ENCODE data around the gene SGO1. TPM values are rescaled to one million over a fixed set of nuclear protein-coding genes. Genes with fewer than 3 reads are reported as not detected.
"Not testable (repeated sequence)": the region's sequence is repeated elsewhere in the genome, so short reads cannot be mapped to it uniquely, and the experiment has no call there.

Gene SGO1
- 10 to 100 TPM in 2 of 8 experiments, 1 to 10 TPM in 3, under 1 TPM in 3; 0.43 to 15.8 (median 1.4) TPM for total RNA-seq

GRCh38 chr3:20185679-20186599 is at the start of gene SGO1:
Gene SGO1, minus strand, starts transcription at chr3:20186206. Its CDS starts 2,179 bp downstream, at chr3:20184027.
- 0 to 1% (median 0%) methylated on average over 1 to 36 of the region's 65 CpGs; no CpG with 5 or more reads in 1 of the 10 experiments for WGBS, 10 experiments
- H3K27ac ChIP-seq = peak within 1 kb of the TSS; percentile 55 to 86

GRCh38 chr3:20235796-20236195 is 49.8 kb upstream of the SGO1 start:
- in situ Hi-C loops (cut with MboI; ENCODE audit: low pct_unique_long_range_greater_than_20kb in 2 of 9, low sequenced_read_pairs in 9 of 9, unreplicated experiment in 9 of 9) = no loop called here
- WGBS, 10 experiments = 60 to 81% (median 80%) methylated on average over 1 to 6 of the region's 7 CpGs; no CpG with 5 or more reads in 7 of the 10 experiments
- Histone ChIP-seq H3K27ac (no peak overlapping the region), H3K4me3 (no peak overlapping the region), H3K4me1 (replicated peaks in 1 of 2) (no peaks in the 10 kb centered on the region)
- ATAC-seq (replicated peaks in 6 of 8) = no peak

More at GRCh38 chr3:20185679-20186599, at the start of gene SGO1:
- peak; percentile 96 to 100 (median 99) for ATAC-seq (replicated peaks in 6 of 8)
- in situ Hi-C loops (cut with MboI; ENCODE audit: low pct_unique_long_range_greater_than_20kb in 2 of 9, low sequenced_read_pairs in 9 of 9, unreplicated experiment in 9 of 9) = no loop called here
- peak within 1 kb of the TSS; percentile 60 to 87 (median 69) for H3K4me3 ChIP-seq
- peaks cover 7 to 12% of the 10 kb centered on the region in 2 donors for H3K4me1 ChIP-seq (replicated peaks in 1 of 2)

GRCh38 chr3:20232906-20233780 is 47.1 kb upstream of the SGO1 start:
- in situ Hi-C loops (cut with MboI; ENCODE audit: low pct_unique_long_range_greater_than_20kb in 2 of 9, low sequenced_read_pairs in 9 of 9, unreplicated experiment in 9 of 9) = no loop called here
- H3K4me1 ChIP-seq (replicated peaks in 1 of 2) = no peaks in the 10 kb centered on the region
- no peak overlapping the region for H3K4me3 ChIP-seq
- H3K27ac ChIP-seq = no peak overlapping the region
- ATAC-seq (replicated peaks in 6 of 8) = no peak
- WGBS, 10 experiments = 0 to 100% (median 75%) methylated on average over 1 to 2 of the region's 2 CpGs

- in situ Hi-C loops (cut with MboI; ENCODE audit: low pct_unique_long_range_greater_than_20kb in 2 of 9, low sequenced_read_pairs in 9 of 9, unreplicated experiment in 9 of 9) = no loop called here
- no peak for ATAC-seq (replicated peaks in 6 of 8)
- Histone ChIP-seq H3K4me3 (no peak overlapping the region), H3K27ac (no peak overlapping the region), H3K4me1 (replicated peaks in 1 of 2) (no peaks in the 10 kb centered on the region)
- WGBS, 10 experiments = 0 to 100% (median 67%) methylated on average over 1 of the region's 1 CpG; no CpG with 5 or more reads in 1 of the 10 experiments
Measured at GRCh38 chr3:20230954-20231353, 44.9 kb upstream of the SGO1 start.

- ATAC-seq (replicated peaks in 6 of 8) = peak in 6 of 8 experiments; percentile 36 to 83 (median 64)
- Histone ChIP-seq H3K4me1 (replicated peaks in 1 of 2) (peaks cover 0 to 5% of the 10 kb centered on the region in 2 donors), H3K4me3 (no peak overlapping the region), H3K27ac (no peak overlapping the region)
- in situ Hi-C loops (cut with MboI; ENCODE audit: low pct_unique_long_range_greater_than_20kb in 2 of 9, low sequenced_read_pairs in 9 of 9, unreplicated experiment in 9 of 9) = no loop called here
- 0 to 60% (median 34%) methylated on average over 1 to 2 of the region's 2 CpGs; no CpG with 5 or more reads in 4 of the 10 experiments for WGBS, 10 experiments
Measured at GRCh38 chr3:20225769-20226168, 39.8 kb upstream of the SGO1 start.

GRCh38 chr3:20222274-20222673 is 36.3 kb upstream of the SGO1 start:
- H3K27ac ChIP-seq = no peak overlapping the region
- peaks cover 0 to 5% of the 10 kb centered on the region in 2 donors for H3K4me1 ChIP-seq (replicated peaks in 1 of 2)
- in situ Hi-C loops (cut with MboI; ENCODE audit: low pct_unique_long_range_greater_than_20kb in 2 of 9, low sequenced_read_pairs in 9 of 9, unreplicated experiment in 9 of 9) = no loop called here
- H3K4me3 ChIP-seq = no peak overlapping the region
- peak in 5 of 8 experiments; percentile 77 to 98 (median 83) for ATAC-seq (replicated peaks in 6 of 8)
- WGBS, 10 experiments = 0 to 35% (median 5%) methylated on average over 1 to 2 of the region's 2 CpGs; no CpG with 5 or more reads in 2 of the 10 experiments

GRCh38 chr3:20218215-20218614 is 32.2 kb upstream of the SGO1 start:
- 0 to 90% (median 0%) methylated on average over 1 to 3 of the region's 3 CpGs; no CpG with 5 or more reads in 5 of the 10 experiments for WGBS, 10 experiments
- Histone ChIP-seq H3K4me1 (replicated peaks in 1 of 2) (peaks cover 0 to 5% of the 10 kb centered on the region in 2 donors), H3K4me3 (no peak overlapping the region), H3K27ac (no peak overlapping the region)
- in situ Hi-C loops (cut with MboI; ENCODE audit: low pct_unique_long_range_greater_than_20kb in 2 of 9, low sequenced_read_pairs in 9 of 9, unreplicated experiment in 9 of 9) = no loop called here
- peak in 1 of 8 experiments; percentile 82 for ATAC-seq (replicated peaks in 6 of 8)

GRCh38 chr3:20215636-20216035 is 29.6 kb upstream of the SGO1 start:
- 23 to 92% (median 79%) methylated on average over 3 to 4 of the region's 4 CpGs for WGBS, 10 experiments
- Histone ChIP-seq H3K4me3 (no peak overlapping the region), H3K4me1 (replicated peaks in 1 of 2) (no peaks in the 10 kb centered on the region), H3K27ac (no peak overlapping the region)
- no peak for ATAC-seq (replicated peaks in 6 of 8)
- in situ Hi-C loops (cut with MboI; ENCODE audit: low pct_unique_long_range_greater_than_20kb in 2 of 9, low sequenced_read_pairs in 9 of 9, unreplicated experiment in 9 of 9) = no loop called here

- H3K27ac ChIP-seq; H3K4me1 ChIP-seq (replicated peaks in 1 of 2); H3K4me3 ChIP-seq; ATAC-seq (replicated peaks in 6 of 8); in situ Hi-C loops (cut with MboI; ENCODE audit: low pct_unique_long_range_greater_than_20kb in 2 of 9, low sequenced_read_pairs in 9 of 9, unreplicated experiment in 9 of 9): not testable (repeated sequence)
- WGBS, 10 experiments = 0 to 89% (median 66%) methylated on average over 1 of the region's 1 CpG; no CpG with 5 or more reads in 4 of the 10 experiments
Measured at GRCh38 chr3:20213491-20213890, 27.5 kb upstream of the SGO1 start.

GRCh38 chr3:20207945-20208344 is 21.9 kb upstream of the SGO1 start:
- in situ Hi-C loops (cut with MboI; ENCODE audit: low pct_unique_long_range_greater_than_20kb in 2 of 9, low sequenced_read_pairs in 9 of 9, unreplicated experiment in 9 of 9); H3K27ac ChIP-seq; H3K4me3 ChIP-seq; H3K4me1 ChIP-seq (replicated peaks in 1 of 2): not testable (repeated sequence)
- 26 to 100% (median 69%) methylated on average over 1 to 2 of the region's 2 CpGs; no CpG with 5 or more reads in 1 of the 10 experiments for WGBS, 10 experiments
- peak in 2 of 8 experiments; percentile 70 to 73 for ATAC-seq (replicated peaks in 6 of 8)

GRCh38 chr3:20205898-20206297 is 19.9 kb upstream of the SGO1 start:
- H3K4me1 ChIP-seq (replicated peaks in 1 of 2); H3K27ac ChIP-seq; H3K4me3 ChIP-seq; ATAC-seq (replicated peaks in 6 of 8); in situ Hi-C loops (cut with MboI; ENCODE audit: low pct_unique_long_range_greater_than_20kb in 2 of 9, low sequenced_read_pairs in 9 of 9, unreplicated experiment in 9 of 9): not testable (repeated sequence)

- ATAC-seq (replicated peaks in 6 of 8) = no peak
Measured at GRCh38 chr3:20201143-20201542, 15.1 kb upstream of the SGO1 start.

GRCh38 chr3:20197775-20198174 is 11.8 kb upstream of the SGO1 start:
- no peak overlapping the region for H3K4me3 ChIP-seq
- WGBS, 10 experiments = 65 to 100% (median 94%) methylated on average over 2 to 3 of the region's 3 CpGs; no CpG with 5 or more reads in 2 of the 10 experiments
- ATAC-seq (replicated peaks in 6 of 8) = no peak
- in situ Hi-C loops (cut with MboI; ENCODE audit: low pct_unique_long_range_greater_than_20kb in 2 of 9, low sequenced_read_pairs in 9 of 9, unreplicated experiment in 9 of 9) = no loop called here
- no peak overlapping the region for H3K27ac ChIP-seq
- no peaks in the 10 kb centered on the region for H3K4me1 ChIP-seq (replicated peaks in 1 of 2)

More at GRCh38 chr3:20201143-20201542, 15.1 kb upstream of the SGO1 start:
- in situ Hi-C loops (cut with MboI; ENCODE audit: low pct_unique_long_range_greater_than_20kb in 2 of 9, low sequenced_read_pairs in 9 of 9, unreplicated experiment in 9 of 9) = no loop called here
- Histone ChIP-seq H3K27ac (no peak overlapping the region), H3K4me1 (replicated peaks in 1 of 2) (no peaks in the 10 kb centered on the region), H3K4me3 (no peak overlapping the region)
